Bone marrow (tissue), 2 donors: ENCODE results near the gene TLCD5.
A peak's percentile ranks its signal among the peaks of the same experiment; 100 is the strongest.

Experiments used
- DNase-seq, 2 donors: peaks; one replicate each; lab custom pipeline; 2025; lab: John Stamatoyannopoulos, UW

TLCD5 gene

GRCh38 chr11:120337355-120338106 is 12.4 kb downstream of the TLCD5 start:
- DNase-seq, result no peak

- no peak for DNase-seq
Measured at GRCh38 chr11:120338107-120338933, 13.2 kb downstream of the TLCD5 start.

- DNase-seq, result no peak
Measured at GRCh38 chr11:120339394-120339890, 14.3 kb downstream of the TLCD5 start.

GRCh38 chr11:120340529-120340928 is 15.4 kb downstream of the TLCD5 start:
- DNase-seq, result no peak

GRCh38 chr11:120342226-120342625 is 17.1 kb downstream of the TLCD5 start:
- DNase-seq, result no peak

- no peak for DNase-seq
Measured at GRCh38 chr11:120342678-120343077, 17.6 kb downstream of the TLCD5 start.

GRCh38 chr11:120343429-120343828 is 18.3 kb downstream of the TLCD5 start:
- DNase-seq, result no peak

GRCh38 chr11:120344302-120345004 is 19.4 kb downstream of the TLCD5 start:
- peak in 1 of 2 donors; percentile 60 for DNase-seq

GRCh38 chr11:120346233-120346632 is 21.1 kb downstream of the TLCD5 start:
- no peak for DNase-seq

- DNase-seq, result no peak
Measured at GRCh38 chr11:120350637-120351036, 25.5 kb downstream of the TLCD5 start.

- DNase-seq, result no peak
Measured at GRCh38 chr11:120352405-120352804, 27.3 kb downstream of the TLCD5 start.

- DNase-seq, result no peak
Measured at GRCh38 chr11:120354068-120354467, 29.0 kb downstream of the TLCD5 start.

GRCh38 chr11:120354779-120355178 is 29.7 kb downstream of the TLCD5 start:
- DNase-seq, result no peak

- DNase-seq, result no peak
Measured at GRCh38 chr11:120357620-120358019, 32.5 kb downstream of the TLCD5 start.

GRCh38 chr11:120358729-120359128 is 33.6 kb downstream of the TLCD5 start:
- no peak for DNase-seq

GRCh38 chr11:120363436-120363835 is 38.3 kb downstream of the TLCD5 start:
- no peak for DNase-seq

GRCh38 chr11:120365512-120365911 is 40.4 kb downstream of the TLCD5 start:
- DNase-seq, result no peak

GRCh38 chr11:120372296-120372695 is 47.2 kb downstream of the TLCD5 start:
- DNase-seq, result no peak

GRCh38 chr11:120375076-120375475 is 50.0 kb downstream of the TLCD5 start:
- DNase-seq, result no peak

GRCh38 chr11:120376547-120377182 is 51.6 kb downstream of the TLCD5 start:
- DNase-seq, result no peak

- DNase-seq, result no peak
Measured at GRCh38 chr11:120378474-120378873, 53.4 kb downstream of the TLCD5 start.

GRCh38 chr11:120381401-120381800 is 56.3 kb downstream of the TLCD5 start:
- no peak for DNase-seq
